Peyer's patch (tissue), 4 donors: ENCODE measurements around the gene PPP1R14D.

Source experiments
- POLR2A ChIP-seq, 2 donors: fragments of 450-650 bp; IDR thresholded peaks; one replicate each; pipeline ENCODE4 v1.5.1; 2017; ENCODE audit warnings: antibody characterized with exemption in 2 of 2, mild to moderate bottlenecking in 2 of 2, moderate library complexity in 2 of 2
- TF ChIP-seq, protein P1 (sequence below), 6 experiments: fragments of 450-650 bp in 4 of 6; fragments of 200-600 bp in 2 of 6; sonication (generic) in 1 of 6; IDR thresholded peaks; one replicate each; pipeline ENCODE4 v1.5.1; 2017 to 2019; ENCODE audit warnings: antibody characterized with exemption in 6 of 6, mild to moderate bottlenecking in 3 of 6, moderate library complexity in 1 of 6

DNA sequence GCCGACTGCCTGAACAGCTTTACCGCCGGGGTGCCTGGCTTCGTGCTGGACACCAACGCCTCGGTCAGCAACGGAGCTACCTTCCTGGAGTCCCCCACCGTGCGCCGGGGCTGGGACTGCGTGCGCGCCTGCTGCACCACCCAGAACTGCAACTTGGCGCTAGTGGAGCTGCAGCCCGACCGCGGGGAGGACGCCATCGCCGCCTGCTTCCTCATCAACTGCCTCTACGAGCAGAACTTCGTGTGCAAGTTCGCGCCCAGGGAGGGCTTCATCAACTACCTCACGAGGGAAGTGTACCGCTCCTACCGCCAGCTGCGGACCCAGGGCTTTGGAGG is 16.2 kb upstream of the PPP1R14D start:
- no peak for TF ChIP-seq POLR2A (IDR thresholded peaks at IDR 0.05)
- TF ChIP-seq, protein P1, sequence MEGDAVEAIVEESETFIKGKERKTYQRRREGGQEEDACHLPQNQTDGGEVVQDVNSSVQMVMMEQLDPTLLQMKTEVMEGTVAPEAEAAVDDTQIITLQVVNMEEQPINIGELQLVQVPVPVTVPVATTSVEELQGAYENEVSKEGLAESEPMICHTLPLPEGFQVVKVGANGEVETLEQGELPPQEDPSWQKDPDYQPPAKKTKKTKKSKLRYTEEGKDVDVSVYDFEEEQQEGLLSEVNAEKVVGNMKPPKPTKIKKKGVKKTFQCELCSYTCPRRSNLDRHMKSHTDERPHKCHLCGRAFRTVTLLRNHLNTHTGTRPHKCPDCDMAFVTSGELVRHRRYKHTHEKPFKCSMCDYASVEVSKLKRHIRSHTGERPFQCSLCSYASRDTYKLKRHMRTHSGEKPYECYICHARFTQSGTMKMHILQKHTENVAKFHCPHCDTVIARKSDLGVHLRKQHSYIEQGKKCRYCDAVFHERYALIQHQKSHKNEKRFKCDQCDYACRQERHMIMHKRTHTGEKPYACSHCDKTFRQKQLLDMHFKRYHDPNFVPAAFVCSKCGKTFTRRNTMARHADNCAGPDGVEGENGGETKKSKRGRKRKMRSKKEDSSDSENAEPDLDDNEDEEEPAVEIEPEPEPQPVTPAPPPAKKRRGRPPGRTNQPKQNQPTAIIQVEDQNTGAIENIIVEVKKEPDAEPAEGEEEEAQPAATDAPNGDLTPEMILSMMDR (IDR thresholded peaks at IDR 0.05): peak in 1 of 6 experiments; percentile 0
